HCEC 1CT (cell line): ENCODE measurements around the gene STAMBPL1.
"Not testable (repeated sequence)": the region's sequence is repeated elsewhere in the genome, so short reads cannot be mapped to it uniquely, and the experiment has no call there.

Experiments used
- DNase-seq: peaks from one replicate; pipeline ENCODE4 v3.0.0-alpha.2; 2017

The STAMBPL1 gene

GRCh38 chr10:88926566-88927415 lies 46.7 kb downstream of the STAMBPL1 start:
- peak; percentile 96 for DNase-seq

GRCh38 chr10:88927416-88927690 lies 47.3 kb downstream of the STAMBPL1 start:
- DNase-seq = no peak

GRCh38 chr10:88928254-88928653 lies 48.2 kb downstream of the STAMBPL1 start:
- no peak for DNase-seq

- no peak for DNase-seq
Measured at GRCh38 chr10:88931548-88931947, 51.5 kb downstream of the STAMBPL1 start.

GRCh38 chr10:88932029-88932428 lies 52.0 kb downstream of the STAMBPL1 start:
- not testable (repeated sequence) for DNase-seq

- peak; percentile 87 for DNase-seq
Measured at GRCh38 chr10:88932539-88933256, 52.7 kb downstream of the STAMBPL1 start.

- no peak for DNase-seq
Measured at GRCh38 chr10:88933564-88933963, 53.5 kb downstream of the STAMBPL1 start.

- peak; percentile 79 for DNase-seq
Measured at GRCh38 chr10:88934900-88935672, 55.0 kb downstream of the STAMBPL1 start.

- no peak for DNase-seq
Measured at GRCh38 chr10:88936656-88937055, 56.6 kb downstream of the STAMBPL1 start.

GRCh38 chr10:88938039-88938438 lies 58.0 kb downstream of the STAMBPL1 start:
- DNase-seq = no peak

GRCh38 chr10:88938938-88939337 lies 58.9 kb downstream of the STAMBPL1 start:
- no peak for DNase-seq

GRCh38 chr10:88941026-88941425 lies 61.0 kb downstream of the STAMBPL1 start:
- DNase-seq = no peak

- no peak for DNase-seq
Measured at GRCh38 chr10:88943778-88944177, 63.7 kb downstream of the STAMBPL1 start.

GRCh38 chr10:88944813-88945212 lies 64.8 kb downstream of the STAMBPL1 start:
- no peak for DNase-seq

- DNase-seq = no peak
Measured at GRCh38 chr10:88946200-88946599, 66.2 kb downstream of the STAMBPL1 start.

- DNase-seq = peak; percentile 53
Measured at GRCh38 chr10:88946965-88947590, 67.0 kb downstream of the STAMBPL1 start.

- no peak for DNase-seq
Measured at GRCh38 chr10:88949051-88949450, 69.0 kb downstream of the STAMBPL1 start.

- DNase-seq = no peak
Measured at GRCh38 chr10:88949912-88950837, 70.1 kb downstream of the STAMBPL1 start.

- DNase-seq = peak; percentile 62
Measured at GRCh38 chr10:88952647-88953111, 72.6 kb downstream of the STAMBPL1 start, which contains the start of gene ACTA2. Gene ACTA2 (minus strand): TSS chr10:88952773. CDS start chr10:88948930, 3,843 bp downstream.

GRCh38 chr10:88953662-88954061 lies 73.6 kb downstream of the STAMBPL1 start:
- DNase-seq = no peak

GRCh38 chr10:88954458-88955083 lies 74.5 kb downstream of the STAMBPL1 start:
- no peak for DNase-seq
